GM12864 (cell line): ENCODE data around the gene ZNF417.

Source experiments
- DNase-seq: peaks from one replicate; pipeline ENCODE4 v3.0.0-alpha.2; 2011; ENCODE audit warnings: low read depth
- H3K4me3 ChIP-seq: 2 replicates; pipeline ENCODE4 v1.5.1; 2011; ENCODE audit warnings: mild to moderate bottlenecking, low read depth, low read length, control low read depth
- CTCF ChIP-seq: IDR thresholded peaks from 2 replicates; pipeline ENCODE4 v1.5.1; 2011; ENCODE audit warnings: low read depth, mild to moderate bottlenecking, moderate library complexity, low read length, control low read depth, inconsistent platforms; ENCODE audit errors: missing control alignments

Gene ZNF417

GRCh38 chr19:57947419-57948134 is 31.2 kb upstream of the ZNF417 start, which contains the start of gene ZNF256:
TSS of gene ZNF256 (minus strand) at chr19:57947706. CDS start at chr19:57947474, 232 bp downstream.
- DNase-seq, result peak; percentile 84
- TF ChIP-seq CTCF, result peak; percentile 59
- peak within 1 kb of the TSS; percentile 69 for H3K4me3 ChIP-seq

- no peak for TF ChIP-seq CTCF
- no peak for DNase-seq
- H3K4me3 ChIP-seq, result peak overlapping the region; percentile 69
These were observed 30.7 kb upstream of the ZNF417 start for GRCh38 chr19:57947088-57947418.

- no peak for TF ChIP-seq CTCF
- peak overlapping the region; percentile 69; the same call in 1 of the 2 replicates for H3K4me3 ChIP-seq
- DNase-seq, result no peak
These were observed 29.9 kb upstream of the ZNF417 start for GRCh38 chr19:57946316-57946715.

- no peak for TF ChIP-seq CTCF
- no peak for DNase-seq
- H3K4me3 ChIP-seq, result no peak overlapping the region
These were observed 25.2 kb upstream of the ZNF417 start for GRCh38 chr19:57941593-57941992.

- H3K4me3 ChIP-seq, result no peak overlapping the region
- DNase-seq, result no peak
- no peak for TF ChIP-seq CTCF
These were observed 19.3 kb upstream of the ZNF417 start for GRCh38 chr19:57935731-57936130.

- H3K4me3 ChIP-seq, result peak within 1 kb of the TSS; percentile 55
- DNase-seq, result peak; percentile 41
- no peak for TF ChIP-seq CTCF
These were observed 18.7 kb upstream of the ZNF417 start, which contains the start of gene ZNF418 for GRCh38 chr19:57934820-57935665. TSS of gene ZNF418 (minus strand) at chr19:57935402. CDS start at chr19:57933822, 1,580 bp downstream.
